NB4 (cell line): ENCODE data around the gene PRPF8.

Source experiments
- POLR2A ChIP-seq: IDR thresholded peaks from 2 replicates; pipeline ENCODE4 v1.6.1; 2011; ENCODE audit warnings: mild to moderate bottlenecking; ENCODE audit not compliant: insufficient read length; ENCODE audit errors: extremely low read depth
- TF ChIP-seq, protein P1 (sequence below): IDR thresholded peaks from one replicate; pipeline ENCODE4 v1.5.1; 2012; ENCODE audit warnings: low read depth, low read length
- TF ChIP-seq, protein P2 (sequence below): IDR thresholded peaks from 2 replicates; pipeline ENCODE4 v1.6.1; 2011; ENCODE audit warnings: low read depth, low read length

DNA sequence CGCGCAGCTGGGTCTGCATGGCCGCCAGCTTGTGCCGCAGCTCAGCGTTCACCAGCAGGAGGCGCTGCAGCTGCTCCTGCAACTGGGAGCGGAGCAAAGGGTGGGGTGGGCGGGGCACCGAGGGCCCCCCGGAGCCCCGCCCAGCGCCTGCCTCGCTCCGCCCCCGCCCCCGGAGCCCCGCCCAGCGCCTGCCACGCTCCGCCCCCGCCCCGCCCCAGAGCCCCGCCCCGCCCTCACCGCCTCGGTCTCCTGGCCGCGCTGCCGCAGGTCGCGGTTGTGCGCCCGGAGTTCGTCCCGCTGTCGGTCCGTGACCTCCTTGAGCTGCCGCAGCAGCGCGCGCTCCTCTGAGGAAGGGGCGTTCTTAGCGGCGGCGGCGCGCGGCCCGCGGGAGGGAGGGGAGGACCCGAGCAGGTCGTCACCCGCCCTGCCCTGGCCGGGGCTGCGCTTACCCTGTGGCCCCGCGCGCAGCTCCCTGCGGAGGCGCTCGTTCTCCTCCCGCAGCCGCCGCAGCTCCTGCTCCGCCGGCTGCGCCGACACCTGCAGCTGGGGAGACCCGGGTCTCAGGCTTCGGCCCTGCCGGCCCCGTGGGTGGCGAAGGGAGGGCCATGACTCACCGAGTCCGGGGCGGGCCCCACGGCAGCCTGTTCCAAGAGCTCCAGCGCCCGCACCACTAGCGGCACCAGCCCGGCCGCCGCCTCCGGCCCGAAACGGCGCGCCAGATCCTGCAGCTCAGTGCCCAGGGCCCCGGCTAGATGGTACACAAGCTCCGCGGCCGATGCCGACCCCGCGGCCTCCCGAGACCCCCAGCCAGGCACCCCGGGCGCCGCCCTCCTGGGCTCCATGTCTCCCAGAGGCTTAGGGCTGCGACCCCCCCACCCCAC lies 35.5 kb downstream of the PRPF8 start:
- TF ChIP-seq, protein P1, sequence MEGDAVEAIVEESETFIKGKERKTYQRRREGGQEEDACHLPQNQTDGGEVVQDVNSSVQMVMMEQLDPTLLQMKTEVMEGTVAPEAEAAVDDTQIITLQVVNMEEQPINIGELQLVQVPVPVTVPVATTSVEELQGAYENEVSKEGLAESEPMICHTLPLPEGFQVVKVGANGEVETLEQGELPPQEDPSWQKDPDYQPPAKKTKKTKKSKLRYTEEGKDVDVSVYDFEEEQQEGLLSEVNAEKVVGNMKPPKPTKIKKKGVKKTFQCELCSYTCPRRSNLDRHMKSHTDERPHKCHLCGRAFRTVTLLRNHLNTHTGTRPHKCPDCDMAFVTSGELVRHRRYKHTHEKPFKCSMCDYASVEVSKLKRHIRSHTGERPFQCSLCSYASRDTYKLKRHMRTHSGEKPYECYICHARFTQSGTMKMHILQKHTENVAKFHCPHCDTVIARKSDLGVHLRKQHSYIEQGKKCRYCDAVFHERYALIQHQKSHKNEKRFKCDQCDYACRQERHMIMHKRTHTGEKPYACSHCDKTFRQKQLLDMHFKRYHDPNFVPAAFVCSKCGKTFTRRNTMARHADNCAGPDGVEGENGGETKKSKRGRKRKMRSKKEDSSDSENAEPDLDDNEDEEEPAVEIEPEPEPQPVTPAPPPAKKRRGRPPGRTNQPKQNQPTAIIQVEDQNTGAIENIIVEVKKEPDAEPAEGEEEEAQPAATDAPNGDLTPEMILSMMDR = peak; percentile 62
- TF ChIP-seq, protein P2, sequence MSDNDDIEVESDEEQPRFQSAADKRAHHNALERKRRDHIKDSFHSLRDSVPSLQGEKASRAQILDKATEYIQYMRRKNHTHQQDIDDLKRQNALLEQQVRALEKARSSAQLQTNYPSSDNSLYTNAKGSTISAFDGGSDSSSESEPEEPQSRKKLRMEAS = no peak
- TF ChIP-seq POLR2A = no peak
